Mucosa of gallbladder (tissue), 1 donor: Measurements from ENCODE around the gene DIAPH1. TPM values are rescaled to one million over a fixed set of nuclear protein-coding genes. Genes with fewer than 3 reads are reported as not detected.

ENCODE experiments used
- DNase-seq: peaks from one replicate; pipeline ENCODE4 v3.0.0-alpha.2; 2020; ENCODE audit warnings: low spot score
- total RNA-seq: library from RNA; stranded (reverse); gene quantifications from one replicate; pipeline ENCODE4 v1.2.1, GENCODE V29; 2021
- donor health status: DM: no; HTN: no; CAD: no.

DIAPH1 gene
- total RNA-seq, 1 donor from 2014 or later, result 85.9 TPM

GRCh38 chr5:141519605-141520565, 98.9 kb downstream of the DIAPH1 start:
- no peak for DNase-seq

- no peak for DNase-seq
These were observed 100.2 kb downstream of the DIAPH1 start for GRCh38 chr5:141518618-141519015.

GRCh38 chr5:141517880-141518617, 100.8 kb downstream of the DIAPH1 start:
- peak; percentile 52 for DNase-seq

GRCh38 chr5:141517312-141517711, 101.5 kb downstream of the DIAPH1 start:
- DNase-seq, result no peak

- no peak for DNase-seq
These were observed 102.2 kb downstream of the DIAPH1 start for GRCh38 chr5:141516672-141517025.

GRCh38 chr5:141515946-141516671, 102.7 kb downstream of the DIAPH1 start:
- DNase-seq, result no peak

GRCh38 chr5:141515141-141515540, 103.7 kb downstream of the DIAPH1 start:
- DNase-seq, result no peak

GRCh38 chr5:141514330-141515133, 104.3 kb downstream of the DIAPH1 start:
- DNase-seq, result no peak

GRCh38 chr5:141513627-141514329, 105.0 kb downstream of the DIAPH1 start:
- DNase-seq, result peak; percentile 63

- no peak for DNase-seq
These were observed 105.7 kb downstream of the DIAPH1 start for GRCh38 chr5:141512911-141513626.

GRCh38 chr5:141512390-141512910, 106.3 kb downstream of the DIAPH1 start:
- peak; percentile 88 for DNase-seq

- no peak for DNase-seq
These were observed 107.0 kb downstream of the DIAPH1 start for GRCh38 chr5:141511771-141512325.

- no peak for DNase-seq
These were observed 107.8 kb downstream of the DIAPH1 start for GRCh38 chr5:141510850-141511601.

- no peak for DNase-seq
These were observed 108.6 kb downstream of the DIAPH1 start for GRCh38 chr5:141510160-141510559.

GRCh38 chr5:141508798-141509611, 109.8 kb downstream of the DIAPH1 start:
- peak; percentile 40 for DNase-seq

- DNase-seq, result no peak
These were observed 110.4 kb downstream of the DIAPH1 start for GRCh38 chr5:141508440-141508797.

GRCh38 chr5:141507387-141508091, 111.3 kb downstream of the DIAPH1 start:
- no peak for DNase-seq
